Measurements from ENCODE around the gene KIF26B. TPM values are rescaled to one million over a fixed set of nuclear protein-coding genes. Genes with fewer than 3 reads are reported as not detected.

The KIF26B gene
- total and polyA plus RNA-seq, 10 of the 15 experiments (the other 5 are each of a cell fraction or from before 2014, with no cell fraction given), result 0.35 to 11.6 (median 2.2) TPM

DNA sequence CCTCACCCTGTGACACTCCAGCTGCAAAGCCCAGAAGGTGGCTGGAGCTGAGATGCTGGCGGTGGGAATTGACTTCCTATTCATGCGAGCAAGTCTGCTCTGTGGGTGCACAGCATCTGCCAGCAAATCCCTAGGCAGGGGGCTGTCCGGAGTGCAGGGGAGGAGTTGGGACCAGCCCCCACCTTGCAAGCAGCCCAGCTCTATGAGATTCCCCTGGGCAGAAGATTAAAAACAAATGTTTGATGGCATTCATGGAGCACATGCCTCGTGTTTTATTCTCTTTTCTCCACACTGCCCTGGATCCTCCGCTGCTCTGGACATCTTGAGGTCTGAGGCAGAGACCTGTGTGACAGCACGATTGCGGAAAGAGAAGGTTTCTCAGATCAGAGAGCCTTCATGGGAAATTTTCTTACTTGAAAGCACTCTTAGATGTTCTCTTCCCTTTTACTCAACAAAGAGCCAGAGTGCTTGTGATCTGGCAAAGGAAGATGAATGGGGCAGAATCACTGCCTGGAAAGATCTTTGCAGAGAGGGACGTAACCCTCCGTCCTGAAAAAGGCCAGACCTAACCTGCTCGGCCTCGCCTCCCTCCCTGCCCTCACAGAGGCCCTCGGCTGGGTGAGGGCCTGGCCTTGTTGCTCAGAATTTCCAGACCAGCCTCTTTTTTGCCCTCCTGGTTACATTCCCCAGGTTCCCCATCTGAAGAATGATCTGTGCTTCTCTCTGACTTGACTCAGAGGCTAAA, 597.1 kb downstream of the KIF26B start (continued):
- no peak for TF ChIP-seq FOXM1 (IDR thresholded peaks at IDR 0.05; ENCODE audit: low read depth, low read length)
- TF ChIP-seq SIN3A (IDR thresholded peaks at IDR 0.05; ENCODE audit: low read depth, low read length), result no peak
- TF ChIP-seq RB1 (IDR thresholded peaks at IDR 0.05; ENCODE audit: borderline replicate concordance), result no peak

GRCh38 chr1:245752561-245752960, 597.8 kb downstream of the KIF26B start:
- FAIRE-seq (no peak), ATAC-seq (no peak), DNase-seq (ENCODE audit: low read depth, low spot score) (no peak)
- Histone ChIP-seq H3K9me3 (replicated peaks; ENCODE audit: control insufficient read depth, insufficient read depth, low read length) (no peaks in the 10 kb centered on the region), H3K9ac (ENCODE audit: control insufficient read depth, insufficient read depth, low read length) (no peak overlapping the region), H3K27ac (ENCODE audit: control insufficient read depth, insufficient read depth) (no peak overlapping the region), H3K4me2 (ENCODE audit: control insufficient read depth, insufficient read depth) (no peak overlapping the region), H2AFZ (ENCODE audit: control insufficient read depth, low read depth, low read length) (no peak overlapping the region), H3K79me2 (ENCODE audit: control insufficient read depth, insufficient read depth, low read length) (no peaks in the 10 kb centered on the region), H3K4me3 (no peak overlapping the region), H3K27me3 (replicated peaks in 1 of 2; ENCODE audit: control insufficient read depth in 2 of 2, insufficient read depth in 2 of 2, low read length in 1 of 2) (no peaks in the 10 kb centered on the region), H3K4me1 (ENCODE audit: control insufficient read depth, insufficient read depth, low read length) (peaks cover 5% of the 10 kb centered on the region; the same call in 1 of the 2 replicates), H3K36me3 (ENCODE audit: control insufficient read depth in 2 of 2, insufficient read depth in 2 of 2, low read length in 1 of 2) (no peaks in the 10 kb centered on the region), H4K20me1 (ENCODE audit: control insufficient read depth, insufficient read depth) (no peaks in the 10 kb centered on the region)
- 92% methylated on average over 3 of the region's 3 CpGs for WGBS (ENCODE audit: insufficient coverage, insufficient replicate concordance, low lambda C conversion rate, missing lambda C conversion rate)
- TF ChIP-seq HCFC1 (IDR thresholded peaks at IDR 0.05; ENCODE audit: low read length) (no peak), POLR2AphosphoS2 (IDR thresholded peaks at IDR 0.05; ENCODE audit: low read depth, low read length) (no peak), MTA3 (IDR thresholded peaks at IDR 0.05; ENCODE audit: borderline replicate concordance, low read length) (no peak), PAX5 (IDR thresholded peaks at IDR 0.05; ENCODE audit: borderline replicate concordance, low read depth, low read length) (no peak), RCOR1 (conservative IDR thresholded peaks at IDR 0.05; ENCODE audit: low read depth, low read length) (no peak)
- no TSS peak for BruUV-seq (replicated peaks)
- intact Hi-C loops (cut with micrococcal nuclease; ENCODE audit: unreplicated experiment), result no loop called here
- ChIA-PET CTCF (no interaction called here), RAD21 (ENCODE audit: unreplicated experiment) (no interaction called here), SMC1A (ENCODE audit: uncharacterized antibody, unreplicated experiment) (no interaction called here), POLR2A (no interaction called here)
- in situ Hi-C loops (cut with MboI), result no loop called here
